Fibroblast of skin of right biceps (primary cell): Measurements from ENCODE around the gene RACGAP1.
"Not testable (repeated sequence)": the region's sequence is repeated elsewhere in the genome, so short reads cannot be mapped to it uniquely, and the experiment has no call there.

Experiments
- DNase-seq: peaks from one replicate; pipeline ENCODE4 v3.0.0-alpha.2; 2013

RACGAP1 gene

GRCh38 chr12:50055831-50056638, 30.7 kb upstream of the RACGAP1 start:
- DNase-seq: peak; percentile 41

GRCh38 chr12:50053583-50053982, 28.3 kb upstream of the RACGAP1 start:
- DNase-seq: no peak

- no peak for DNase-seq
These were observed 27.7 kb upstream of the RACGAP1 start for GRCh38 chr12:50052964-50053363.

GRCh38 chr12:50052544-50052943, 27.2 kb upstream of the RACGAP1 start:
- DNase-seq: no peak

GRCh38 chr12:50051101-50051806, 26.0 kb upstream of the RACGAP1 start:
- no peak for DNase-seq

GRCh38 chr12:50050410-50051098, 25.3 kb upstream of the RACGAP1 start:
- peak; percentile 70 for DNase-seq

- no peak for DNase-seq
These were observed 24.8 kb upstream of the RACGAP1 start for GRCh38 chr12:50050119-50050385.

- no peak for DNase-seq
These were observed 24.2 kb upstream of the RACGAP1 start for GRCh38 chr12:50049254-50050118.

GRCh38 chr12:50047693-50048250, 22.5 kb upstream of the RACGAP1 start:
- no peak for DNase-seq

GRCh38 chr12:50043854-50044253, 18.6 kb upstream of the RACGAP1 start:
- no peak for DNase-seq

- no peak for DNase-seq
These were observed 18.0 kb upstream of the RACGAP1 start for GRCh38 chr12:50043308-50043707.

GRCh38 chr12:50042693-50043092, 17.4 kb upstream of the RACGAP1 start:
- DNase-seq: no peak

GRCh38 chr12:50041962-50042361, 16.7 kb upstream of the RACGAP1 start:
- DNase-seq: no peak

- no peak for DNase-seq
These were observed 16.0 kb upstream of the RACGAP1 start for GRCh38 chr12:50041062-50041860.

GRCh38 chr12:50040657-50041056, 15.4 kb upstream of the RACGAP1 start:
- DNase-seq: no peak

GRCh38 chr12:50039151-50039835, 14.0 kb upstream of the RACGAP1 start:
- peak; percentile 77 for DNase-seq

GRCh38 chr12:50038336-50038735, 13.0 kb upstream of the RACGAP1 start:
- no peak for DNase-seq

- DNase-seq: no peak
These were observed 7.7 kb upstream of the RACGAP1 start for GRCh38 chr12:50032854-50033581.

- no peak for DNase-seq
These were observed 7.2 kb upstream of the RACGAP1 start for GRCh38 chr12:50032515-50032853.

GRCh38 chr12:50030449-50030848, 5.2 kb upstream of the RACGAP1 start:
- DNase-seq: not testable (repeated sequence)

GRCh38 chr12:50026691-50027090, 1.4 kb upstream of the RACGAP1 start:
- DNase-seq: no peak
